Heart left ventricle (tissue), 13 donors: ENCODE data around the gene PDYN.

Experiments
- POLR2A ChIP-seq, 2 donors: fragments of 450-650 bp; IDR thresholded peaks; one replicate each; pipeline ENCODE4 v1.6.1; 2017; ENCODE audit warnings: antibody characterized with exemption in 2 of 2, mild to moderate bottlenecking in 2 of 2, moderate library complexity in 2 of 2
- TF ChIP-seq, protein P1 (sequence below), 12 donors: fragments of 200-600 bp; sonication (generic) in 4 of 12; IDR thresholded peaks; one replicate each; pipeline versions ENCODE4 v1.5.0 to v1.8.0; 2018 to 2022; ENCODE audit warnings: antibody characterized with exemption in 12 of 12, mild to moderate bottlenecking in 5 of 12
- donor health status: ischemic (EF 13 %, LVEDD 7.1; RV severe dilation, severe dysfunction).
- donor health status: DM: no; HTN: yes; CAD: no.
- donor health status: DM: no; HTN: no; CAD: no.
- donor health status: ischemic (EF 25% LVEDD 6.9; RV normal size, moderate dysfunction).
- donor health status: ischemic (EF 25% LVEDD 5.7; RV mildly dilated, moderate dysfunction).
- donor health status: ischemic (EF 35%, LVEDD 5.7; RV mildly dilated, moderate dysfunction).
- donor health status: nonischemic (EF 11% LVEDD 7.7; RV severe dilation, severe dysfunction).
- donor health status: DM: yes; HTN: yes; CAD: no.
- donor health status: PGD.
- donor health status: ischemic (EF 29% LVEDD 5.4; RV normal size, mild dysfunction).
- donor health status: nonischemic (EF 23%, LVEDD 6.1; RV moderate dilation, normal function).

DNA sequence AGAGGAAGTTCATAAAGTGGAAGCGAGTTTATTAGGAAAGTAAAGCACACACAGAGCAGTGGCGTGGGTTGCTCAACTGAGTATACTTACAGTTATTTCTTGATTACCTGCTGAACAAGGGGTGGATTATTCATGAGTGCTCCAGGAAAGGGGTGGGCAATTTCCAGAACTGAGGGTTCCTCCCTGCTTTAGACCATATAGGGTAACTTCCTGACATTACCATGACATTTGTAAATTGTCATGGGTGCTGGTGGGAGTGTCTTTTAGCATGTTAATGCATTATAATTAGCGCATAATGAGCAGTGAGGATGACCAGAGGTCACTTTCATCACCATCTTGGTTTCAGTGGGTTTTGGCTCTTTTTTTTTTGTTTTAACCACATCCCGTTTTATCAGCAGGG lies 29.8 kb downstream of the PDYN start:
- no peak for TF ChIP-seq POLR2A (IDR thresholded peaks at IDR 0.05)
- TF ChIP-seq, protein P1, sequence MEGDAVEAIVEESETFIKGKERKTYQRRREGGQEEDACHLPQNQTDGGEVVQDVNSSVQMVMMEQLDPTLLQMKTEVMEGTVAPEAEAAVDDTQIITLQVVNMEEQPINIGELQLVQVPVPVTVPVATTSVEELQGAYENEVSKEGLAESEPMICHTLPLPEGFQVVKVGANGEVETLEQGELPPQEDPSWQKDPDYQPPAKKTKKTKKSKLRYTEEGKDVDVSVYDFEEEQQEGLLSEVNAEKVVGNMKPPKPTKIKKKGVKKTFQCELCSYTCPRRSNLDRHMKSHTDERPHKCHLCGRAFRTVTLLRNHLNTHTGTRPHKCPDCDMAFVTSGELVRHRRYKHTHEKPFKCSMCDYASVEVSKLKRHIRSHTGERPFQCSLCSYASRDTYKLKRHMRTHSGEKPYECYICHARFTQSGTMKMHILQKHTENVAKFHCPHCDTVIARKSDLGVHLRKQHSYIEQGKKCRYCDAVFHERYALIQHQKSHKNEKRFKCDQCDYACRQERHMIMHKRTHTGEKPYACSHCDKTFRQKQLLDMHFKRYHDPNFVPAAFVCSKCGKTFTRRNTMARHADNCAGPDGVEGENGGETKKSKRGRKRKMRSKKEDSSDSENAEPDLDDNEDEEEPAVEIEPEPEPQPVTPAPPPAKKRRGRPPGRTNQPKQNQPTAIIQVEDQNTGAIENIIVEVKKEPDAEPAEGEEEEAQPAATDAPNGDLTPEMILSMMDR (IDR thresholded peaks at IDR 0.05): no peak
